Measurements from ENCODE around the gene EPHA6. TPM values are rescaled to one million over a fixed set of nuclear protein-coding genes. Genes with fewer than 3 reads are reported as not detected.

The EPHA6 gene
- total RNA-seq, 1 experiment from 2014 or later: 0.61 TPM

- no peaks in the 10 kb centered on the region for H3K4me1 Mint-ChIP-seq
- Histone ChIP-seq H3K27me3 (ENCODE audit: insufficient read depth, low read length) (no peaks in the 10 kb centered on the region), H3K14ac (ENCODE audit: insufficient read depth, low read length) (no peak overlapping the region), H3T11ph (ENCODE audit: low read length) (no peak overlapping the region), H4K20me1 (ENCODE audit: control insufficient read depth, insufficient read depth, insufficient read length) (no peaks in the 10 kb centered on the region), H3K9me3 (ENCODE audit: control insufficient read depth, low read depth, low read length) (no peaks in the 10 kb centered on the region), H3K56ac (ENCODE audit: insufficient read length, low read depth, low read length) (no peak overlapping the region), H4K91ac (ENCODE audit: insufficient read length, low read depth, low read length) (no peak overlapping the region), H3K18ac (ENCODE audit: insufficient read length, low read depth, low read length) (no peak overlapping the region), H2BK120ac (ENCODE audit: low read depth, low read length, poor library complexity, severe bottlenecking) (no peak overlapping the region), H3K4me1 (ENCODE audit: insufficient read depth, low read length) (no peaks in the 10 kb centered on the region), H3K4me2 (ENCODE audit: insufficient read depth, insufficient read length, low read length) (no peak overlapping the region), H3K27ac (ENCODE audit: insufficient read length, low read depth, low read length) (no peak overlapping the region), H4K8ac (replicated peaks; ENCODE audit: insufficient read length, low read depth, low read length) (no peak overlapping the region), H3K9ac (ENCODE audit: extremely low read depth, insufficient read length, low read length) (no peak overlapping the region), H2AFZ (ENCODE audit: low read length) (no peak overlapping the region), H3K23me2 (ENCODE audit: insufficient read length, low read depth, low read length, poor library complexity, severe bottlenecking) (no peaks in the 10 kb centered on the region), H2BK15ac (ENCODE audit: low read depth, low read length) (no peak overlapping the region), H3K23ac (ENCODE audit: insufficient read length, low read depth, low read length) (no peak overlapping the region), H3K79me2 (ENCODE audit: insufficient read depth, low read length) (no peaks in the 10 kb centered on the region), H3K4ac (ENCODE audit: low read depth, low read length) (no peak overlapping the region), H2BK12ac (ENCODE audit: insufficient read length, low read depth, low read length) (no peak overlapping the region), H2BK20ac (ENCODE audit: low read depth, low read length, poor library complexity, severe bottlenecking) (no peak overlapping the region), H4K5ac (ENCODE audit: insufficient read length, low read depth, low read length) (no peak overlapping the region), H2AK5ac (ENCODE audit: insufficient read length, low read length) (no peak overlapping the region), H2BK5ac (ENCODE audit: insufficient read length, low read length) (no peak overlapping the region), H3K79me1 (ENCODE audit: insufficient read depth, low read depth, low read length, poor library complexity, severe bottlenecking) (no peaks in the 10 kb centered on the region)
- no CpG with 5 or more reads among the region's 26 CpGs for WGBS (ENCODE audit: extremely low coverage, insufficient read length, low lambda C conversion rate)
- no peak for TF ChIP-seq CTCF (conservative IDR thresholded peaks at IDR 0.05)
- no peak overlapping the region for H3K27ac Mint-ChIP-seq
- no peak overlapping the region for H3K4me3 Mint-ChIP-seq
- H3K9me3 Mint-ChIP-seq: peaks cover 5% of the 10 kb centered on the region in 2 experiments; a peak in 4 of 5 replicates
- no peaks in the 10 kb centered on the region for H3K27me3 Mint-ChIP-seq (ENCODE audit: low read depth)
- peak; percentile 38 for DNase-seq
- peaks cover 0 to 6% (median 3%) of the 10 kb centered on the region in 3 experiments; a peak in 4 of 7 replicates for H3K36me3 Mint-ChIP-seq (ENCODE audit: insufficient read depth in 1 of 3, low read depth in 3 of 3)
Measured at GRCh38 chr3:97481416-97481815, 667.0 kb downstream of the EPHA6 start.
